NCI-H128 (cell line): ENCODE data around the gene MAPT.

Experiments
- DNase-seq: peaks from one replicate; lab custom pipeline; 2025; ENCODE audit not compliant: unreplicated experiment; lab: John Stamatoyannopoulos, UW

The MAPT gene

DNA sequence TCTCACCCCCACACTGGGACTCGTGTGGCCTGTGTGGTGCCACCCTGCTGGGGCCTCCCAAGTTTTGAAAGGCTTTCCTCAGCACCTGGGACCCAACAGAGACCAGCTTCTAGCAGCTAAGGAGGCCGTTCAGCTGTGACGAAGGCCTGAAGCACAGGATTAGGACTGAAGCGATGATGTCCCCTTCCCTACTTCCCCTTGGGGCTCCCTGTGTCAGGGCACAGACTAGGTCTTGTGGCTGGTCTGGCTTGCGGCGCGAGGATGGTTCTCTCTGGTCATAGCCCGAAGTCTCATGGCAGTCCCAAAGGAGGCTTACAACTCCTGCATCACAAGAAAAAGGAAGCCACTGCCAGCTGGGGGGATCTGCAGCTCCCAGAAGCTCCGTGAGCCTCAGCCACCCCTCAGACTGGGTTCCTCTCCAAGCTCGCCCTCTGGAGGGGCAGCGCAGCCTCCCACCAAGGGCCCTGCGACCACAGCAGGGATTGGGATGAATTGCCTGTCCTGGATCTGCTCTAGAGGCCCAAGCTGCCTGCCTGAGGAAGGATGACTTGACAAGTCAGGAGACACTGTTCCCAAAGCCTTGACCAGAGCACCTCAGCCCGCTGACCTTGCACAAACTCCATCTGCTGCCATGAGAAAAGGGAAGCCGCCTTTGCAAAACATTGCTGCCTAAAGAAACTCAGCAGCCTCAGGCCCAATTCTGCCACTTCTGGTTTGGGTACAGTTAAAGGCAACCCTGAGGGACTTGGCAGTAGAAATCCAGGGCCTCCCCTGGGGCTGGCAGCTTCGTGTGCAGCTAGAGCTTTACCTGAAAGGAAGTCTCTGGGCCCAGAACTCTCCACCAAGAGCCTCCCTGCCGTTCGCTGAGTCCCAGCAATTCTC lies 132.1 kb downstream of the MAPT start:
- DNase-seq = no peak

- DNase-seq = no peak
Measured at GRCh38 chr17:46027048-46027975, 133.0 kb downstream of the MAPT start.

DNA sequence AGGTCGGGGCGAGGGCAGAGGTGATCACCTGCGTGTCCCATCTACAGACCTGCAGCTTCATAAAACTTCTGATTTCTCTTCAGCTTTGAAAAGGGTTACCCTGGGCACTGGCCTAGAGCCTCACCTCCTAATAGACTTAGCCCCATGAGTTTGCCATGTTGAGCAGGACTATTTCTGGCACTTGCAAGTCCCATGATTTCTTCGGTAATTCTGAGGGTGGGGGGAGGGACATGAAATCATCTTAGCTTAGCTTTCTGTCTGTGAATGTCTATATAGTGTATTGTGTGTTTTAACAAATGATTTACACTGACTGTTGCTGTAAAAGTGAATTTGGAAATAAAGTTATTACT lies 133.6 kb downstream of the MAPT start:
- no peak for DNase-seq

- no peak for DNase-seq
Measured at GRCh38 chr17:46028374-46028773, 134.0 kb downstream of the MAPT start.

DNA sequence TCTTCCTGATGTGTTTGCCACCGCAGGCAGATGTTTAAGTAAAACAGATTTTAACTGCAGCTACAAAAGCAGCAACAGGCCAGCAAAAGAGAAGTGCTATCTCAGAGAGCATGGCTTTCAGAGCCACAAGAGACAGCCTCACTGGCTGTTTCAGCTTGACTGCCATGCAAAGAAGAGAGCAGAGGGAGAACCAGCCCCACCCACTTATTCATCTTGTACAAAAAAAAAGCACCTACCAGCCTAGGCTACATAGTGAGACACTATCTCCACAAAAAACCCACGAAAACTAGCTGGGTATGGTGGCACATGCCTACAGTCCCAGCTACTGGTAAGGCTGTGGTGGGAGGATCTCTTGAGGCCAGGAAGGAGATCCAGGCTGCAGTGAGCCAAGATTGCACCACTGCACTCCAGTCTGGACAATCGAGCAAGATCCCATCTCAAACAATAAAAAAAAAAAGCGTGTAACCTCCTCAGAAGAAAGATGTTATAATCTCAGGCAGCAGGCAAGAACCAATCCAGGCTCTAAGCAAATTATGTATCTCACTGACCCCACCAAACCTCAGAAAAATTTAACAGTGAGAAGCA lies 134.7 kb downstream of the MAPT start:
- no peak for DNase-seq

GRCh38 chr17:46029627-46030026 lies 135.3 kb downstream of the MAPT start:
- no peak for DNase-seq

GRCh38 chr17:46030752-46031151 lies 136.4 kb downstream of the MAPT start:
- DNase-seq = no peak

DNA sequence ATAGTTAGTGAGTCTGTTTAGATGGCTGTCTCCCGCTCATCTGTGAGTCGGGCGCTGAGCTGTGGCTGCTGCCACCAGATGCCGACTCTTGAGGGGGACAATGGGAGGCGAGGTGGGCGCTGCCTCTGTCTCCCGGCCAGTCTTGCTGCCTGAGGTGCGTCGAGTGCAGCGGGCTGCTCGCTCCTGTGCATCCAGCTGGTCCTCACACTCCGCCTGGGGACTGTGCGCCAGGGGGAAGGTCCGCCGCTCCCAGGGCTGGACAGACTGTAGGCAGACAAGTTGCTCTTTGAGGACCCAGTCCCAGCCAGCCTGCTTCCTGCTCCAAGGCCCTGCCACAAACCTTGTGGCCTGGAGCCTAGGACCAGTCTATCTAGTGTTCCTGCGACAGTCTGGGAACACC lies 137.1 kb downstream of the MAPT start:
- DNase-seq = no peak

DNA sequence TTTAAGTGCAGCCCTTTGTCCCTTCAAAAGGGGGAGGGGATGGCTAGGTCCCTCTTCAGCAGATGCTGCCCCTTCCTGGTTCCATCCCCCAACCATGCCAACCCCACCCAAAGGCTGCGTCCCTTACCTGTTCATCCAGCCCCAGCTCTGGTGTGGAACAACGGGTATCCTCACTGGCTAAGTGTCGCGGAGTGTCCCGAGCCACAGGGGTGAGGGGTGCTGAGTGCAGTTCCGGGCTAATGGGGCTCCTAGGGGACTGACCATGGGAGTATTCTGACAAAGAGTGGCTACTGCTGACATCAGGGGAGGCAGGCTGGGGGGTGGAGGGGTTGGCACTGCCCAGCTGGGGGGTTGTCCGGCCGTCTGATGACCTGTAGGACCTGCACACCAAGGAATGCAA lies 137.6 kb downstream of the MAPT start:
- DNase-seq = no peak

DNA sequence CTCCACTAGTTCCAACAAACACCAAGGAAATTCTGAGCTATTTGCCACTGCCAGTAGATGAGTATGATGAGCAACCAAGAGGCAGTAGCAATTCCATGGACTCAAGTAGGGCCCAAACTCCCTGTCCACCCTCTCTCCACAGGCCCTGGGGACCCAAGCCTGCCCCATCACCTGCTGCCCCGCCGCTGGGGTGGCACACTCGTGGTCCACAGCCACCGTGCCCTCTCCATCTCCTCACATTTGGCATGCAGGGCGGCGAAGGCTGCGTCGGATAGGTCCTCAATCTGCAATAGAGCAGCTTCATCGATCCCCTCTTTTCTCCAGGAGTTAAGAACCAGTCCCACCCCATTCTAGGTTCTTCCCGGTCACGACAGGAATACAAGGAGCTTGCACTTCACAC lies 138.6 kb downstream of the MAPT start:
- no peak for DNase-seq

DNA sequence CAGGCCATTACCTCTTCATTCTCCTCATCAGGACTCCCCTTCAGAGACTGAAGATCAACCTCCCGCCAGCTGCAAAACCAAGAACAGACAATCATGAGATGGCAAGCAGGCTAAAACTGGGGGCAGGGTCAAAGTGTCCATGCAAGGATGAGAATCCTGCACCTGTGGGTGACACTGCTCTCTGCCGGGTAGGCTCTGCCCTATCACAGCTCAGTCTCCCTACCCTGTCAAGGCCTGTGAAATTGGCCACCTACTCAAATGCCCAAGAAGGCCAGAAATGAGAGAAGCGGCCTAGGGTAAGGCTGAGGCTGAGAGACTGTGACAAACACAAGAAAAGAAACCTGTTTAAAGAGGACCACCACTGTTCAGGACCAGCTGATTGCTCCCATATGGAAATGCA lies 139.0 kb downstream of the MAPT start:
- no peak for DNase-seq

GRCh38 chr17:46035112-46035818 lies 140.9 kb downstream of the MAPT start:
- DNase-seq = no peak

- DNase-seq = no peak
Measured at GRCh38 chr17:46036491-46036890, 142.1 kb downstream of the MAPT start.

DNA sequence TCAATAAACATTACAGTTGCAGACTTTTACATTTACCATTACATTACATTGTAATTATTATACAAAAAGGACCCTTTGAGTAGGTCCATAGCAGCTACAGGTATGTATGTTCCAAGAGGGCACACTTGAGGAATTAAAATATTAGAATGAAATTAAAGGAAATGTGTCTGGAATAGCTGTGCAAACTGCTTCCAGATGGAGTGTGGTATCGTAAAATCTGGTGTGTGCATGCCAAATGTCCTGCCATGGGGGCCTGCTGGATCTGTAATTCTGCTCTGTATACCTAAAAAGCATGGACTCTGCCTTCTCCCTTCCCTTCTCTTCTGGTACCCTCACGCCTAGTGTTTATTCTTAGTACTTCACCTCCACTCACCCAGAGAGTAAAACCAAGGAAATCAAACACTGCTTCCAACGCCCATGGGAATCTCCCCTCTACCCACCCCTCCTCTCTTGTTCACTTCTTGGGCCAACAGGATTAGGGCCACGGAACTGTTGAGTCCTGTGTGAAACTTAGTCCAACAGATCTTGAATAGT lies 143.4 kb downstream of the MAPT start:
- DNase-seq = no peak

GRCh38 chr17:46038414-46038813 lies 144.1 kb downstream of the MAPT start:
- DNase-seq = no peak

- DNase-seq = no peak
Measured at GRCh38 chr17:46038937-46039336, 144.6 kb downstream of the MAPT start.

DNA sequence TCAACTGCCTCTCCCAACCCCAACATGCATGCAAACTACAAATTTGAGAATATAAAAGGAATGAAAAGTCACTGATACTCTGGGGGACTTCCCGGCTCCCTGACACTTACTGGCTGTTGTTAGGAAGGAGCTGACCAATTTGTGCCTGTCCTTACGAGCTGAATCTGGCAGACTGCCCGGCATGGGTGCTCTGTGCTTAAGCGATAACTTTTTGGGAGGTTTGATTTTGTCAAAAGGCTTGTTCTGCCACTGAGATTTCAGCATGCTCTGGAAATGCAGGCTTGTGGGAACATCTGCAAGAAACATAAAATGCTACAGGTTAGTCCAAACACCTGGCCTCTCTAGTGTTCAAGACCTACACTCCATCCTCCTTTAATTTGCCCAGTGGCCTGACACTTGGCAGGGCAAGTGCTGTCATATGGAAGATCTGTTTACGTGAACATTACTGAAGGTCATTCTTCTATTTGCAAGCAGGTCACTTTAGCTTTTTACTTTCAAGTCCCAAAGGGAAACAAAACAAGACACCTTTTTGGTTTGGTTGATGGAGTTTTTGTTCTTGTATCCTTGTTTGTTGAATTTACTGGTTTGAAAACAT lies 145.3 kb downstream of the MAPT start:
- no peak for DNase-seq

DNA sequence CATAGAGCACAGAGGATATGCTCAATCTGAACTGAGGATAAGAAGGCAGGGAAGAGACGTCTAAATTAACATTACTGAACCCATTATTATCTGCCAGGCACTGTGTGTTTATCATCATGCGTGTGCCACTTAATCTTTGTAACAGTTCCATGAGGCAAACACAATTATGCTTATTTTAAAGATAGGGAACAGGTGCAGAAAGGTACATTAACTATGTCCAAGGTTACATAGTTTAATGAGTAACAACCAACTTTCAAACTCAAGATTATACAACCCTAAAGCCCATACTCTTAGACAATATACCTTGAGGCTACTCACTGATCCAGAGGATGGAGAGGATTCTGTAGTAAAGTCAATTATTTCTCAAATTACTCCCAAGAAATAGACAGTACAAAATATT lies 147.9 kb downstream of the MAPT start:
- DNase-seq = no peak

GRCh38 chr17:46042925-46043324 lies 148.6 kb downstream of the MAPT start:
- no peak for DNase-seq

GRCh38 chr17:46043606-46044005 lies 149.3 kb downstream of the MAPT start:
- DNase-seq = no peak
